HCT116 (cell line): ENCODE measurements around the gene BFSP1. TPM values are rescaled to one million over a fixed set of nuclear protein-coding genes. Genes with fewer than 3 reads are reported as not detected.

Experiments
- ATAC-seq: fragments of 200-7000 bp; cut with Tn5 transposase; 2 replicates; pipeline ENCODE4 v1.9.1; 2020; ENCODE audit warnings: mild to moderate bottlenecking, moderate library complexity
- Bru-seq: library from RNA; stranded (reverse); fragments of 400-500 nt; gene quantifications from one replicate; lab custom pipeline; 2021; lab: Mats Ljungman, UMichigan
- BruChase-seq, 2 experiments: library from RNA; stranded (reverse); fragments of 400-500 nt; gene quantifications; one replicate each; lab custom pipeline; 2021; lab: Mats Ljungman, UMichigan
- BruUV-seq: library from RNA; stranded (reverse); fragments of 400-500 nt; replicated peaks from 2 replicates; lab custom pipeline; 2021; lab: Mats Ljungman, UMichigan
- CTCF ChIA-PET: fragments of 300-600 bp; sonication (Branson Sonifier 250); formaldehyde crosslinking; loops from one replicate; lab custom pipeline; 2021; ENCODE audit warnings: antibody characterized with exemption; lab: Charles Lee
- POLR2A ChIA-PET: fragments of 300-600, 350-600 bp; sonication (Branson Sonifier 250); formaldehyde crosslinking; loops from one replicate; lab custom pipeline; 2021; ENCODE audit warnings: antibody characterized with exemption; lab: Charles Lee
- RAD21 ChIA-PET, 2 experiments: fragments of 300-600 bp; sonication (Branson Sonifier 250); formaldehyde crosslinking; loops; one replicate each; lab custom pipeline; 2023; ENCODE audit warnings: low total read pairs in 2 of 2; ENCODE audit not compliant: uncharacterized antibody in 2 of 2, unreplicated experiment in 2 of 2, low non-redundant PET in 1 of 2; lab: Charles Lee
- DNase-seq: peaks from one replicate; pipeline ENCODE4 v3.0.0-alpha.2; 2010; ENCODE audit warnings: low read depth, low spot score
- H2AFZ ChIP-seq: fragments of 200-600 bp; shearing (Covaris generic), sonication (generic); 2 replicates; pipeline ENCODE4 v1.6.1; 2017; ENCODE audit warnings: low read depth, mixed run types, mixed read lengths, antibody characterized with exemption, low read length; ENCODE audit not compliant: poor library complexity, severe bottlenecking
- H3K27ac ChIP-seq: 2 replicates; pipeline ENCODE4 v1.5.1; 2012; ENCODE audit warnings: low read depth, low read length
- H3K27me3 ChIP-seq: fragments of 200-600 bp; sonication (generic); 2 replicates; pipeline ENCODE4 v1.6.1; 2016; ENCODE audit warnings: mixed run types, low read length, mixed read lengths; ENCODE audit not compliant: insufficient read depth
- H3K36me3 ChIP-seq, 2 experiments: fragments of 200-500 bp in 1 of 2; fragments of 200-600 bp in 1 of 2; sonication (Bioruptor generic) in 1 of 2; sonication (generic) in 1 of 2; 2 replicates each; pipeline versions ENCODE4 v1.5.1 to v1.6.1; 2014 to 2016; ENCODE audit warnings: low read length in 2 of 2, inconsistent platforms in 1 of 2, mixed read lengths in 1 of 2, mixed run types in 1 of 2; ENCODE audit not compliant: insufficient read depth in 2 of 2, control insufficient read depth in 1 of 2
- H3K4me1 ChIP-seq, 2 experiments: fragments of 200-600 bp in 1 of 2; sonication (generic) in 1 of 2; 2 replicates each; pipeline versions ENCODE4 v1.5.1 to v1.6.1; 2012 to 2017; ENCODE audit warnings: low read length in 2 of 2, inconsistent platforms in 1 of 2, mild to moderate bottlenecking in 1 of 2, mixed read lengths in 1 of 2, mixed run types in 1 of 2, moderate library complexity in 1 of 2; ENCODE audit not compliant: insufficient read depth in 2 of 2, control insufficient read depth in 1 of 2
- H3K4me2 ChIP-seq: fragments of 200-600 bp; sonication (generic); 2 replicates; pipeline ENCODE4 v1.6.1; 2017; ENCODE audit warnings: mixed run types, low read length, mixed read lengths
- H3K4me3 ChIP-seq, 2 experiments: fragments of 200-600 bp in 1 of 2; sonication (generic) in 1 of 2; replicated peaks in 1 of 2; 2 replicates each; pipeline ENCODE4 v1.5.1; 2011 to 2016; ENCODE audit warnings: low read length in 2 of 2, control low read depth in 1 of 2, low read depth in 1 of 2, mild to moderate bottlenecking in 1 of 2, mixed read lengths in 1 of 2, mixed run types in 1 of 2
- H3K79me2 ChIP-seq: fragments of 200-600 bp; sonication (generic); 2 replicates; pipeline ENCODE4 v1.6.1; 2017; ENCODE audit warnings: mild to moderate bottlenecking, mixed run types, low read length, moderate library complexity, mixed read lengths; ENCODE audit not compliant: insufficient read depth
- H3K9ac ChIP-seq: fragments of 200-600 bp; sonication (generic); 2 replicates; pipeline ENCODE4 v1.6.1; 2016; ENCODE audit warnings: low read length, mixed read lengths
- H3K9me2 ChIP-seq: fragments of 200-600 bp; sonication (generic), shearing (Covaris generic); 2 replicates; pipeline ENCODE4 v1.6.1; 2017; ENCODE audit warnings: mixed run types, mild to moderate bottlenecking, moderate library complexity; ENCODE audit not compliant: insufficient read depth
- H3K9me3 ChIP-seq, 2 experiments: fragments of 200-500 bp in 1 of 2; fragments of 200-600 bp in 1 of 2; sonication (Bioruptor generic) in 1 of 2; sonication (generic) in 1 of 2; 2 replicates each; pipeline ENCODE4 v1.6.1; 2014 to 2017; ENCODE audit warnings: low read length in 2 of 2, mixed read lengths in 2 of 2, inconsistent platforms in 1 of 2, low read depth in 1 of 2, mild to moderate bottlenecking in 1 of 2, mixed run types in 1 of 2, moderate library complexity in 1 of 2; ENCODE audit not compliant: control insufficient read depth in 1 of 2, insufficient read depth in 1 of 2
- H4K20me1 ChIP-seq: fragments of 200-600 bp; sonication (generic), shearing (Covaris generic); 2 replicates; pipeline ENCODE4 v1.6.1; 2017; ENCODE audit warnings: mixed run types, mild to moderate bottlenecking, moderate library complexity; ENCODE audit not compliant: insufficient read depth
- ATF3 ChIP-seq: IDR thresholded peaks from 2 replicates; pipeline ENCODE4 v1.6.1; 2012
- CBX3 ChIP-seq: IDR thresholded peaks from 2 replicates; pipeline ENCODE4 v1.6.1; 2012; ENCODE audit warnings: low read depth
- CEBPB ChIP-seq: IDR thresholded peaks from 2 replicates; pipeline ENCODE4 v1.6.1; 2012; ENCODE audit warnings: low read depth
- CTCF ChIP-seq, 3 experiments: fragments of 200-600 bp in 1 of 3; sonication (generic) in 1 of 3; IDR thresholded peaks in 2 of 3; conservative IDR thresholded peaks in 1 of 3; 2 replicates each; pipeline ENCODE4 v1.5.1; 2012 to 2017; ENCODE audit warnings: low read depth in 2 of 3, low read length in 2 of 3, antibody characterized with exemption in 1 of 3, borderline replicate concordance in 1 of 3, control low read depth in 1 of 3, mild to moderate bottlenecking in 1 of 3, mixed read lengths in 1 of 3, mixed run types in 1 of 3, moderate library complexity in 1 of 3; ENCODE audit not compliant: insufficient read depth in 1 of 3
- EGR1 ChIP-seq: IDR thresholded peaks from 2 replicates; pipeline ENCODE4 v1.6.1; 2012; ENCODE audit warnings: low read depth
- ELF1 ChIP-seq: IDR thresholded peaks from 2 replicates; pipeline ENCODE4 v1.6.1; 2012; ENCODE audit warnings: low read depth, borderline replicate concordance
- EZH2phosphoT487 ChIP-seq: fragments of 200-600 bp; IDR thresholded peaks from 2 replicates; pipeline ENCODE4 v1.6.1; 2018; ENCODE audit warnings: antibody characterized with exemption, borderline replicate concordance
- FOSL1 ChIP-seq: IDR thresholded peaks from 2 replicates; pipeline ENCODE4 v1.6.1; 2012; ENCODE audit warnings: low read depth
- JUND ChIP-seq: IDR thresholded peaks from 2 replicates; pipeline ENCODE4 v1.6.1; 2012
- MAX ChIP-seq: IDR thresholded peaks from 2 replicates; pipeline ENCODE4 v1.6.1; 2012
- POLR2A ChIP-seq: IDR thresholded peaks from 2 replicates; pipeline ENCODE4 v1.7.0; 2011; ENCODE audit warnings: borderline replicate concordance; ENCODE audit not compliant: insufficient read depth, insufficient read length; ENCODE audit errors: extremely low read depth
- POLR2AphosphoS5 ChIP-seq: IDR thresholded peaks from 2 replicates; pipeline ENCODE4 v1.6.1; 2011; ENCODE audit warnings: mild to moderate bottlenecking, low read depth, low read length, moderate library complexity
- RAD21 ChIP-seq: IDR thresholded peaks from 2 replicates; pipeline ENCODE4 v1.6.1; 2012; ENCODE audit warnings: low read depth, mild to moderate bottlenecking
- SIN3A ChIP-seq: IDR thresholded peaks from 2 replicates; pipeline ENCODE4 v1.6.1; 2012; ENCODE audit warnings: low read depth
- SP1 ChIP-seq: IDR thresholded peaks from 2 replicates; pipeline ENCODE4 v1.6.1; 2012; ENCODE audit warnings: low read depth
- SRF ChIP-seq: IDR thresholded peaks from 2 replicates; pipeline ENCODE4 v1.6.1; 2012; ENCODE audit warnings: low read depth
- TCF7L2 ChIP-seq: IDR thresholded peaks from 2 replicates; pipeline ENCODE4 v1.7.0; 2011; ENCODE audit warnings: borderline replicate concordance, inconsistent platforms; ENCODE audit not compliant: insufficient read depth, insufficient read length; ENCODE audit errors: extremely low read depth
- YY1 ChIP-seq: IDR thresholded peaks from 2 replicates; pipeline ENCODE4 v1.6.1; 2011; ENCODE audit warnings: low read length, low read depth, moderate library complexity, mild to moderate bottlenecking; ENCODE audit not compliant: insufficient replicate concordance; ENCODE audit errors: extremely low read depth
- ZBTB33 ChIP-seq: IDR thresholded peaks from 2 replicates; pipeline ENCODE4 v1.6.1; 2011; ENCODE audit warnings: mild to moderate bottlenecking, low read length, moderate library complexity; ENCODE audit not compliant: insufficient replicate concordance; ENCODE audit errors: extremely low read depth
- ZFX ChIP-seq: fragments of 450-650 bp; IDR thresholded peaks from 2 replicates; pipeline ENCODE4 v1.6.1; 2017
- ZNF274 ChIP-seq: fragments of 200-500 bp; sonication (Bioruptor generic); IDR thresholded peaks from 2 replicates; pipeline ENCODE4 v1.6.1; 2014; ENCODE audit warnings: mild to moderate bottlenecking, low read depth, low read length, inconsistent platforms
- intact Hi-C: fragments of 100-400 bp; cut with micrococcal nuclease; formaldehyde crosslinking; loops from 2 replicates; pipeline ENCODE4 v1.10.0; 2022
- long read RNA-seq: library from polyadenylated mRNA; unstranded; transcript quantifications from one replicate; pipeline ENCODE4 v2.0.0, GENCODE V29; 2021; ENCODE audit not compliant: unreplicated experiment
- polyA plus RNA-seq: library from polyadenylated mRNA; unstranded; fragments of >200 nt; gene quantifications from 2 replicates; pipeline ENCODE4 v1.2.1, GENCODE V29; 2012; ENCODE audit warnings: missing spikeins
- total RNA-seq: library from RNA; stranded (reverse); gene quantifications from one replicate; pipeline ENCODE4 v1.2.1, GENCODE V29; 2021; ENCODE audit not compliant: unreplicated experiment

BFSP1 gene
- total RNA-seq, result 8.8 TPM
- polyA plus RNA-seq, result 4.2 and 5.4 TPM in 2 replicates
- Bru-seq, nascent RNA, result percentile 49 among the genes with signal in this experiment
- BruChase-seq, experiment 1, labeled RNA remaining after a 6-hour chase, result percentile 43 among the genes with signal in this experiment
- percentile 51 among the genes with signal in this experiment for BruChase-seq, experiment 2, labeled RNA remaining after a 2-hour chase
- long read RNA-seq, partial matches to known transcripts, result 0 of 8 reads
- long read RNA-seq, other reads (novel, unspliced or antisense), result 3 of 8 reads

- Histone ChIP-seq H3K4me3 (peak within 1 kb of the TSS; percentile 41 to 51), H3K27me3 (no peaks in the 10 kb centered on the region), H3K9me3 (no peaks in the 10 kb centered on the region), H3K9ac (peak within 1 kb of the TSS; percentile 58), H3K9me2 (no peaks in the 10 kb centered on the region), H3K4me1 (peaks cover 16 to 27% of the 10 kb centered on the region in 2 experiments), H2AFZ (peak within 1 kb of the TSS; percentile 57), H3K79me2 (no peaks in the 10 kb centered on the region), H4K20me1 (no peaks in the 10 kb centered on the region), H3K36me3 (no peaks in the 10 kb centered on the region), H3K27ac (peak within 1 kb of the TSS; percentile 61), H3K4me2 (peak within 1 kb of the TSS; percentile 67)
- intact Hi-C loops, result loop anchor here (10.0 kb wide), 1 partner anchor 464 kb away; no protein-coding TSS in a partner anchor
- no TSS peak for BruUV-seq
- POLR2A ChIA-PET, result interaction anchor here (0.8 kb wide), 1 partner anchor 39 kb away, joined by 4 read pairs; the partner anchor contains the start of gene DSTN
- CTCF ChIA-PET, result interaction anchor here (1.4 kb wide), 1 partner anchor 118 kb away, joined by 3 read pairs; no protein-coding TSS in a partner anchor
- peak; percentile 74 for ATAC-seq
- no peak for DNase-seq
- RAD21 ChIA-PET, result interaction anchor here in 1 of 2 experiments (0.7 kb wide), 1 partner anchor 594 kb away, joined by 9 read pairs; no protein-coding TSS in a partner anchor
- no peak for TF ChIP-seq TCF7L2
- TF ChIP-seq ZNF274, result no peak
- no peak for TF ChIP-seq YY1
- TF ChIP-seq ZFX, result peak; percentile 83
- no peak for TF ChIP-seq CTCF (IDR thresholded peaks at IDR 0.05 in 2 of 3, conservative IDR thresholded peaks at IDR 0.05 in 1 of 3; ENCODE audit: borderline replicate concordance in 1 of 3, insufficient read depth in 1 of 3, low read depth in 2 of 3, low read length in 2 of 3)
- TF ChIP-seq ZBTB33, result no peak
- no peak for TF ChIP-seq EGR1
- TF ChIP-seq FOSL1, result no peak
- TF ChIP-seq MAX, result peak; percentile 56
- TF ChIP-seq JUND, result no peak
- no peak for TF ChIP-seq ELF1
- TF ChIP-seq SIN3A, result no peak
- TF ChIP-seq SRF, result no peak
- TF ChIP-seq CEBPB, result no peak
- TF ChIP-seq RAD21, result no peak
- TF ChIP-seq ATF3, result no peak
- TF ChIP-seq CBX3, result peak; percentile 15; the same call in 1 of the 2 replicates
- TF ChIP-seq POLR2A, result no peak
- TF ChIP-seq EZH2phosphoT487, result no peak
- TF ChIP-seq SP1, result no peak
- no peak for TF ChIP-seq POLR2AphosphoS5
Measured at GRCh38 chr20:17530716-17531664, at the start of gene BFSP1. TSS of gene BFSP1 (minus strand) at chr20:17531379. CDS start at chr20:17531329, 50 bp downstream.
